GM18517 (cell line): ENCODE measurements around the gene DUS3L.
"Not testable (repeated sequence)": the region's sequence is repeated elsewhere in the genome, so short reads cannot be mapped to it uniquely, and the experiment has no call there.

Experiments
- ATAC-seq: cut with Tn5 transposase; IDR thresholded peaks from one replicate; pipeline ENCODE4 v1.9.1; 2021; ENCODE audit warnings: mild to moderate bottlenecking, moderate library complexity; ENCODE audit not compliant: unreplicated experiment

Gene DUS3L

GRCh38 chr19:5775668-5776309 lies 15.2 kb downstream of the DUS3L start:
- ATAC-seq = no peak

- no peak for ATAC-seq
Observed at GRCh38 chr19:5774921-5775320, 16.0 kb downstream of the DUS3L start.

- no peak for ATAC-seq
Observed at GRCh38 chr19:5773276-5773675, 17.7 kb downstream of the DUS3L start.

DNA sequence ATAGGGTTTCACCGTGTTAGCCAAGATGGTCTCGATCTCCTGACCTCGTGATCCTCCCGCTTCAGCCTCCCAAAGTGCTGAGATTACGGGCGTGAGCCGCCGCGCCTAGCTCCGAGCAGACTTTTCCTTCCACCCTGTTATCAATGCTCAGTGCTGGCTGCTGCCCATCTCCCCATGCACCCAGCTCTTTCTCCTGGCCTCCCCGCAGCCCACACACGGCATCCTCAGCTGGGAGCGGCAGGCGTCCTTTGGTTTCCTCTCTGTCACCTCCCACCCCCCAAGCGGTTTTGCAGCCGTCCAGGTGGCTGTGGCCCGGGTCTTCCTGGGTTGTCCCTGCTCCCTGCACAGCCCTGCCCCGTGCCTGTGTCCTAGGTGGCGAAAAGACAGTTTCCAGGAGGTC lies 18.5 kb downstream of the DUS3L start:
- no peak for ATAC-seq

DNA sequence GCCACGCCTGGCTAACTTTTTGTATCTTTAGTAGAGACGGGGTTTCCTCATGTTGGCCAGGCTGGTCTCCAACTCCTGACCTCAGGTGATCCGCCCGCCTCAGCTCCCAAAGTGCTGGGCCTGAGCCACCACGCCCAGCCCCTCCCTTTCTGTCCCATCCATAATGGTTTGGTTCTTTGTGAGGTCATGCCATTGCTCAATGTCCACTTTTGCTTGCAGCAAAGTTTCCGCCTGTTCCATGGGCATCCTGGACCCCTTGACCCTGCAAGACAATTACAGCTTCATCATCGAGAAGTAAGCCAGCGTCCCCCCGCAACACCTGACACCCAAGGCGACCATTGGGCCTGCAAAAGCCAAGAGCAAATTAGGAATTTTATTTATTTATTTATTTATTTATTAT lies 23.0 kb downstream of the DUS3L start:
- ATAC-seq = no peak

DNA sequence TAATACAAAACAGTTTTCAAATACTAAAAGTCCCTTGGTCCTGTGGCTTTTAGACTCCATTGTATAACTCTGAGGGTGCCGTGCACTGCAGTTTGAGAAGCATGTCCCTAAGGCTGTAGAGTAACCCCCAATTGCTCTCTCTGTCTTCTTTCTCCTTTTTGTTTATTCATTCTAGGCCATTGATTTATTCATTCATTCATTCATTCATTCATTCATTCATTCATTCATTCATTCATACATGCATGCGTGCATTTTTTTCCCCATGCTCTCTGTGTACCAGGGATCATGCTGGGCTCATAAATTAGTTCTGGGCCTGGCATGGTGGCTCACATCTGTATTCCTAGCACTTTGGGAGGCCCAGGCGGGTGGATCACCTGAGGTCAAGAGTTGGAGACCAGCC lies 25.7 kb downstream of the DUS3L start:
- ATAC-seq = no peak

DNA sequence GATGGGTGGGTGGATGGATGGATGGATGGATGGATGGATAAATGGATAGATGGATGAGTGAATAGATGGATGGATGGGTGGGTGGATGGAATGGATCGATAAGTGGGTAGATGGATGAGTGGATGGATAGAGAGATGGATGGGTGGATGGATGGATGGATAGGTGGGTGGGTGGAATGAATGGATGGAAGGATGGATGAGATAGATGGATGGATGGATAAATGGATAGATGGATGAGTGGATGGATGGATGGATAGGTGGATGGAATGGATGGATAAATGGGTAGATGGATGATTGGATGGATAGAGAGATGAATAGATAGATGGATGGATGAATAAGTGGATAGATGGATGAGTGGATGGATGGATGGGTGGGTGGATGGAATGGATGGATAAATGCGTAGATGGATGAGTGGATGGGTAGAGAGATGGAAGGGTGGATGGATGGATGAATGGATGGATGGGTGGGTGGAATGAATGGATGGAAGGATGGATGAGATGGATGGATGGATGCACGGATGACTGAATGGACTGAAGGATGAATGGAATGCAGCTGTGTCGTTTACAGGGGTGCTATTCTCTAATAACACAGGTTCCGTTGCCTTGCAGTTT lies 28.2 kb downstream of the DUS3L start:
- no peak for ATAC-seq

GRCh38 chr19:5753743-5754142 lies 37.2 kb downstream of the DUS3L start:
- no peak for ATAC-seq

DNA sequence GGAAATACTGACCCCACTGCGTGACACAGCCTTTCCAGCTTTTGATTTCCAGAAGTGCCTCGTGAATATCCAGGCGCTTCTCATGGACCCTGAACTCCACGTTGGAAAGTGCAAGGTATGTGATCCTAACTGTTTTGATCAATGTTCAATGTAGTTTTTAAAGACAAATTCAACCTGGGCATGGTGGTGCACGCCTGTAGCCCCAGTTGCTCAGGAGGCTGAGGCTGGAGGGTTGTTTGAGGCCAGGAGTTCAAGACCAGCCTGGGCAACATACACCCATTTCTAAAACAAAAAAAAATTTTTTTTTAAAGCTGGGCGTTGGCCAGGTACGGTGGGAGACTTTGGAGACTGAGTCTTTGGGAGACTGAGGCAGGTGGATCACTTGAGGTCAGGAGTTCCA lies 39.3 kb downstream of the DUS3L start:
- no peak for ATAC-seq

GRCh38 chr19:5749505-5749904 lies 41.5 kb downstream of the DUS3L start:
- ATAC-seq = no peak

DNA sequence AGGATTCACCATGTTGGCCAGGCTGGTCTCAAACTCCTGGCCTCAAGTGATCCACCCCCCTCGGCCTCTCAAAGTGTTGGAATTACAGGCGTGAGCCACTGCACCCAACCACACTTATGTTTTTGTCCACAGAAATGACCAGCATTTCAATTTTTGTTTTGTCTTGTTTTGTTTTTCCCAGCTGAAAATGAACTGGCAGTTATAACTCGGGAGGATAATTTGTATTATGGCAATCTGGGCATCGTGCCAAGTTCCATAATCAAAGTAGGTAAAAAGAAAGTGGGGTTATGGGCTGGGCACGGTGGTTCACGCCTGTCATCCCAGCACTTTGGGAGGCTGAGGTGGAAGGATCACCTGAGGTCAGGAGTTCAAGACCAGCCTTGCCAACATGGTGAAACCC lies 42.0 kb downstream of the DUS3L start:
- ATAC-seq = not testable (repeated sequence)

- not testable (repeated sequence) for ATAC-seq
Observed at GRCh38 chr19:5744999-5745398, 46.0 kb downstream of the DUS3L start.

DNA sequence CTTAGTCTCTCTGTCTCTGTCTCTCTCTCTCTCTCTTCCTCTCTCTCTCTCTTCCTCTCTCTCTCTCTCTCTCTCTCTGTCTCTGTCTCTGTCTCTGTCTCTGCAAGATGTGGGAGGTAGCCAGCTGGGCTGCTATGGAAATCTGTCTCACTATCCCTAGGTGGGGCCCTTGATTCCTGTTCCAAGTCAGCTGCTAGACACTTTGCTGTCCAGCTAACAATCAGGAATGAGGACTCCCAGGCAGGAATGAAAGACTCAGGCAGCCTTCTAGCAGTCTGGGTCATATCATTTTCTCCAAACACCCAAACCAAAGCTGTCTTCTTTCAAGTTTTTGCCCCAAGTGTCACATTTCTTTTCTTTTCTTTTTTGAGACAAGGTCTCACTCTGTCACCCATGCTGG lies 47.3 kb downstream of the DUS3L start:
- ATAC-seq = no peak

DNA sequence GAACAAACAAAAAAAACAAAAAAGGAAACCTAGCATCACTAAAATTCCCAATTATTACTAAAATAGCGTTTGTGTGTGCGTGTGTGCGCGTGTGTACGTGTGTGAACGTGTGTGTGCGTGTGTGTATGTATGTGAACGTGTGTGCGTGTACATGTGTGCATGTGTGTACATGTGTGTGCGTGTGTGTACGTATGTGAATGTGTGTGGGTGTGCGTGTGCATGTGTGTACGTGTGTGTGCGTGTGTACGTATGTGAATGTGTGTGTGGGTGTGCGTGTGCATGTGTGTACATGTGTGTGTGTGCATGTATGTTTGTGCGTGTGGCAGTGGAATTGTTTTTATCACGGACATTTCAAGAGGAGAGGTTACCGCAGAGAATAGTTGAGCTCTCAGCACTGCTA lies 48.9 kb downstream of the DUS3L start:
- ATAC-seq = no peak

DNA sequence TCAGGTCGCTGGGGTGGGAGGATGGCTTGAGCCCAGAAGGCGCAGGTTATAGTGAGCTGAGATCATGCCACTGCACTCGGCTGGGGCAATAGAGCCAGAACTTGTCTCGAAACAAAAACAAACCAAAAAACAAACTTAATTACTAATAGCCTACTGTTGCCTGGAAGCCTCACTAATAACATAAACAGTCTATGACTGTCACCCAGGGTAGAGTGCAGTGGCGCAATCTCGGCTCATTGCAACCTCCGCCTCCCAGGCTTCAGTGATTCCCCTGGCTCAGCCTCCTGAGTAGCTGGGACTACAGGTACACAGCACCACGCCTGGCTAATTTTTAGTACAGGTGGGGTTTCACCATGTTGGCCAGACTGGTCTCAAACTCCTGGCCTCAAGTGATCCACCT lies 52.5 kb downstream of the DUS3L start:
- ATAC-seq = no peak
